ENCODE data around the gene LSR. TPM values are rescaled to one million over a fixed set of nuclear protein-coding genes. Genes with fewer than 3 reads are reported as not detected.

Gene LSR
- total RNA-seq, 1 donor from 2014 or later, result 11.3 TPM

- no peak for TF ChIP-seq CTCF (IDR thresholded peaks at IDR 0.05; ENCODE audit: insufficient read depth, low read length, severe bottlenecking)
- FAIRE-seq (no peak), DNase-seq (ENCODE audit: low read depth) (no peak)
- H3K27me3 ChIP-seq (ENCODE audit: control insufficient read depth, insufficient read depth, low read length), result no peaks in the 10 kb centered on the region
- H3K36me3 ChIP-seq (ENCODE audit: control insufficient read depth, insufficient read depth, low read length), result no peaks in the 10 kb centered on the region
- H3K4me3 ChIP-seq (ENCODE audit: low read depth, low read length), result no peak overlapping the region
Observed at GRCh38 chr19:35309481-35310279, 60.9 kb downstream of the LSR start.

- no peaks in the 10 kb centered on the region for H3K27me3 ChIP-seq (ENCODE audit: control insufficient read depth, insufficient read depth, low read length)
- H3K36me3 ChIP-seq (ENCODE audit: control insufficient read depth, insufficient read depth, low read length), result no peaks in the 10 kb centered on the region
- FAIRE-seq, result no peak
- H3K4me3 ChIP-seq (ENCODE audit: low read depth, low read length), result no peak overlapping the region
- no peak for DNase-seq (ENCODE audit: low read depth)
- no peak for TF ChIP-seq CTCF (IDR thresholded peaks at IDR 0.05; ENCODE audit: insufficient read depth, low read length, severe bottlenecking)
Observed at GRCh38 chr19:35310331-35310730, 61.5 kb downstream of the LSR start.

- no peak for FAIRE-seq
- H3K4me3 ChIP-seq (ENCODE audit: low read depth, low read length), result no peak overlapping the region
- no peaks in the 10 kb centered on the region for H3K36me3 ChIP-seq (ENCODE audit: control insufficient read depth, insufficient read depth, low read length)
- no peak for DNase-seq (ENCODE audit: low read depth)
- no peaks in the 10 kb centered on the region for H3K27me3 ChIP-seq (ENCODE audit: control insufficient read depth, insufficient read depth, low read length)
- no peak for TF ChIP-seq CTCF (IDR thresholded peaks at IDR 0.05; ENCODE audit: insufficient read depth, low read length, severe bottlenecking)
Observed at GRCh38 chr19:35310811-35311465, 62.1 kb downstream of the LSR start.

- no peaks in the 10 kb centered on the region for H3K36me3 ChIP-seq (ENCODE audit: control insufficient read depth, insufficient read depth, low read length)
- FAIRE-seq (no peak), DNase-seq (ENCODE audit: low read depth) (no peak)
- H3K4me3 ChIP-seq (ENCODE audit: low read depth, low read length), result no peak overlapping the region
- TF ChIP-seq CTCF (IDR thresholded peaks at IDR 0.05; ENCODE audit: insufficient read depth, low read length, severe bottlenecking), result no peak
- no peaks in the 10 kb centered on the region for H3K27me3 ChIP-seq (ENCODE audit: control insufficient read depth, insufficient read depth, low read length)
Observed at GRCh38 chr19:35311901-35312665, 63.3 kb downstream of the LSR start.

- FAIRE-seq (no peak), DNase-seq (ENCODE audit: low read depth) (no peak)
- no peaks in the 10 kb centered on the region for H3K36me3 ChIP-seq (ENCODE audit: control insufficient read depth, insufficient read depth, low read length)
- no peak for TF ChIP-seq CTCF (IDR thresholded peaks at IDR 0.05; ENCODE audit: insufficient read depth, low read length, severe bottlenecking)
- no peak overlapping the region for H3K4me3 ChIP-seq (ENCODE audit: low read depth, low read length)
- no peaks in the 10 kb centered on the region for H3K27me3 ChIP-seq (ENCODE audit: control insufficient read depth, insufficient read depth, low read length)
Observed at GRCh38 chr19:35313587-35313986, 64.8 kb downstream of the LSR start.
